Measurements from ENCODE around the gene GABRD.

Gene GABRD

DNA sequence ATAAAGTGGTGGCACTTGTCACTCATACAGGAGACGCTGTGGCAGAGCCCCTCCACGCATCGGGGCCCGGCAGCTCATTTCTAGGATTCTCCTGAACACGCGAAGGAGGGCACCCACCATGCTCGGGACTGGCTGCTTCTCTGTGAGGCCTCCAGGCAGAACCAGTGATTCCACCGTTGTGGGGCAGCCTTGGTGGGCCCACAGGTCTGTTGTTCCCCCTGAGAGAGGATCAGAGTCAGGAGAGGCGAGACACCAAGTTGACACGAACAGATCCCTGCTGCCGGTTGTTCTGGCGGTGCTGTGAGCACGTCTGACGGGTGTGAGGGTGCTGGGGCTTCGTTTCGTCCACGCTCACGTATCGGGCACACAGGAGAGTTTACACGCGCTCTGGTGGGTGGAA lies 57.7 kb downstream of the GABRD start:
- no peak for DNase-seq (ENCODE audit: low read depth)

DNA sequence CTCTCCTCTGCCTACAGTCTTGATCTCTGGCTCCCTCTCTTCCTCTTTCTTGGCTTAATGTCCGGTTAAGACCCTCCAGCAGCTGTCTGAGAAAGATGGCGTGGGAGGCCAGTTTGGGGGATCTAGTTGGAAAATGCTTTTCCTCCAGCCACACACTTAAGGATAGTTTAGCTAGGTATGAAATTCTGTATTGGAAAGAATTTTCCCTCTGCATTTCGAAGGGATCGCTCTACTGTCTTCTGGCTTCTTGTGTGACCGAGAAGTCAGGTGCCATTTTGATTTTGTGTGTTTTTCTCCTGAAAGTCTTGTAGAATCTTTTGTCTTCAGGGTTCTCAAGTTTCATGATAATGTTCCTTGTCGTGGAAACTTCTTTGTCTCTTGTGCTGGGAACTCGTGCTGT lies 59.0 kb downstream of the GABRD start:
- no peak for DNase-seq (ENCODE audit: low read depth)

- DNase-seq (ENCODE audit: low read depth) = no peak
Measured at GRCh38 chr1:2079396-2080085, 60.4 kb downstream of the GABRD start.

GRCh38 chr1:2080140-2080539 lies 61.0 kb downstream of the GABRD start:
- no peak for DNase-seq (ENCODE audit: low read depth)

All from non-pigmented ciliary epithelial cell (primary cell).